Thyroid gland (tissue), 4 donors: ENCODE measurements around the gene ELFN2. TPM values are rescaled to one million over a fixed set of nuclear protein-coding genes. Genes with fewer than 3 reads are reported as not detected.

ENCODE experiments used
- DNase-seq, 2 donors: peaks; one replicate each; pipeline ENCODE4 v3.0.0-alpha.2; 2019
- H3K27ac ChIP-seq, 3 donors: fragments of 200-600 bp; sonication (generic); 1 replicate in 2 of 3; 2 replicates in 1 of 3; pipeline ENCODE4 v1.5.1; 2016 to 2019; ENCODE audit warnings: mild to moderate bottlenecking in 1 of 3, moderate library complexity in 1 of 3
- H3K27me3 ChIP-seq: fragments of 200-600 bp; sonication (generic); one replicate; pipeline ENCODE4 v1.5.1; 2019
- H3K36me3 ChIP-seq, 2 donors: fragments of 200-600 bp; sonication (generic); one replicate each; pipeline ENCODE4 v1.5.1; 2016 to 2019
- H3K4me1 ChIP-seq, 2 donors: fragments of 200-600 bp; sonication (generic); one replicate each; pipeline ENCODE4 v1.5.1; 2017 to 2019
- H3K4me3 ChIP-seq, 3 donors: fragments of 200-600 bp; sonication (generic); replicated peaks in 1 of 3; 1 replicate in 2 of 3; 2 replicates in 1 of 3; pipeline ENCODE4 v1.5.1; 2016; ENCODE audit warnings: mild to moderate bottlenecking in 1 of 3
- H3K9me3 ChIP-seq: fragments of 200-600 bp; sonication (generic); one replicate; pipeline ENCODE4 v1.5.1; 2017
- CTCF ChIP-seq, 6 experiments: fragments of 200-600 bp in 3 of 6; fragments of 450-650 bp in 3 of 6; sonication (generic) in 3 of 6; IDR thresholded peaks; one replicate each; pipeline ENCODE4 v1.5.1; 2016 to 2019; ENCODE audit warnings: antibody characterized with exemption in 6 of 6, mild to moderate bottlenecking in 2 of 6, inconsistent platforms in 1 of 6, moderate library complexity in 1 of 6
- POLR2A ChIP-seq, 2 donors: fragments of 450-650 bp; IDR thresholded peaks; one replicate each; pipeline ENCODE4 v1.6.1; 2017; ENCODE audit warnings: antibody characterized with exemption in 2 of 2, mild to moderate bottlenecking in 2 of 2, moderate library complexity in 1 of 2
- WGBS, 2 donors: methylation state at CpG; one replicate each; pipeline ENCODE4 v1.1.5; 2017; 5-methylcytosine and 5-hydroxymethylcytosine counted together
- intact Hi-C: fragments of 100-400 bp; cut with DNase I; formaldehyde crosslinking; loops from one replicate; pipeline ENCODE4 v1.15.1; 2023
- total RNA-seq, 4 donors: library from RNA; depleted of rRNA; stranded (reverse); fragments of >200 nt; gene quantifications; one replicate each; pipeline ENCODE4 v1.2.3, GENCODE V29; 2016

The ELFN2 gene
- total RNA-seq, 4 donors from 2014 or later: 0.05 TPM; not detected in 3

GRCh38 chr22:37354261-37354660 lies 73.0 kb downstream of the ELFN2 start:
- WGBS, 2 donors: 76 to 78% methylated on average over 4 of the region's 4 CpGs
- no peak overlapping the region for H3K27ac ChIP-seq
- intact Hi-C loops: no loop called here
- H3K27me3 ChIP-seq: no peaks in the 10 kb centered on the region
- H3K4me3 ChIP-seq: no peak overlapping the region
- H3K36me3 ChIP-seq: no peaks in the 10 kb centered on the region
- no peak for DNase-seq
- no peaks in the 10 kb centered on the region for H3K4me1 ChIP-seq
- TF ChIP-seq CTCF (IDR thresholded peaks at IDR 0.05) (no peak), POLR2A (IDR thresholded peaks at IDR 0.05) (no peak)
- no peaks in the 10 kb centered on the region for H3K9me3 ChIP-seq

- H3K4me3 ChIP-seq: no peak overlapping the region
- no peak overlapping the region for H3K27ac ChIP-seq
- WGBS, 2 donors: 75 to 79% methylated on average over 16 of the region's 16 CpGs
- TF ChIP-seq CTCF (IDR thresholded peaks at IDR 0.05): no peak
- no peaks in the 10 kb centered on the region for H3K9me3 ChIP-seq
- no peaks in the 10 kb centered on the region for H3K27me3 ChIP-seq
- no peak for DNase-seq
- no peaks in the 10 kb centered on the region for H3K4me1 ChIP-seq
- no peaks in the 10 kb centered on the region for H3K36me3 ChIP-seq
- intact Hi-C loops: no loop called here
Measured at GRCh38 chr22:37353839-37354238, 73.4 kb downstream of the ELFN2 start.

GRCh38 chr22:37352481-37352880 lies 74.8 kb downstream of the ELFN2 start:
- Histone ChIP-seq H3K27me3 (no peaks in the 10 kb centered on the region), H3K4me1 (no peaks in the 10 kb centered on the region), H3K27ac (no peak overlapping the region), H3K9me3 (no peaks in the 10 kb centered on the region), H3K36me3 (no peaks in the 10 kb centered on the region), H3K4me3 (no peak overlapping the region)
- WGBS, 2 donors: 83 to 87% methylated on average over 7 of the region's 7 CpGs
- no peak for DNase-seq
- TF ChIP-seq CTCF (IDR thresholded peaks at IDR 0.05): no peak
- no peak for TF ChIP-seq POLR2A (IDR thresholded peaks at IDR 0.05)
- intact Hi-C loops: no loop called here

GRCh38 chr22:37351232-37351631 lies 76.0 kb downstream of the ELFN2 start:
- no peak for DNase-seq
- Histone ChIP-seq H3K27ac (no peak overlapping the region), H3K9me3 (no peaks in the 10 kb centered on the region), H3K36me3 (no peaks in the 10 kb centered on the region), H3K4me3 (no peak overlapping the region), H3K4me1 (no peaks in the 10 kb centered on the region), H3K27me3 (no peaks in the 10 kb centered on the region)
- intact Hi-C loops: no loop called here
- 57 to 64% methylated on average over 3 of the region's 3 CpGs for WGBS, 2 donors
- no peak for TF ChIP-seq CTCF (IDR thresholded peaks at IDR 0.05)
- no peak for TF ChIP-seq POLR2A (IDR thresholded peaks at IDR 0.05)

- Histone ChIP-seq H3K27ac (no peak overlapping the region), H3K36me3 (no peaks in the 10 kb centered on the region), H3K4me3 (no peak overlapping the region), H3K4me1 (no peaks in the 10 kb centered on the region), H3K9me3 (no peaks in the 10 kb centered on the region), H3K27me3 (no peaks in the 10 kb centered on the region)
- WGBS, 2 donors: 86 to 88% methylated on average over 9 to 13 of the region's 19 CpGs
- TF ChIP-seq CTCF (IDR thresholded peaks at IDR 0.05): no peak
- no peak for TF ChIP-seq POLR2A (IDR thresholded peaks at IDR 0.05)
- DNase-seq: no peak
- intact Hi-C loops: no loop called here
Measured at GRCh38 chr22:37349043-37349814, 78.0 kb downstream of the ELFN2 start.
